SHP77 (cell line): Measurements from ENCODE around the gene CCDC112.
A peak's percentile ranks its signal among the peaks of the same experiment; 100 is the strongest.

Experiments
- DNase-seq, 2 experiments: peaks; one replicate each; lab custom pipeline; 2025; lab: John Stamatoyannopoulos, UW

The CCDC112 gene

GRCh38 chr5:115317736-115318135, 21.3 kb upstream of the CCDC112 start:
- no peak for DNase-seq

GRCh38 chr5:115317320-115317719, 20.9 kb upstream of the CCDC112 start:
- DNase-seq, result no peak

GRCh38 chr5:115313632-115314031, 17.2 kb upstream of the CCDC112 start:
- DNase-seq, result no peak

- no peak for DNase-seq
Measured at GRCh38 chr5:115313052-115313451, 16.6 kb upstream of the CCDC112 start.

GRCh38 chr5:115309751-115310370, 13.4 kb upstream of the CCDC112 start:
- peak; percentile 24 to 27 for DNase-seq

- no peak for DNase-seq
Measured at GRCh38 chr5:115308815-115309214, 12.4 kb upstream of the CCDC112 start.

- DNase-seq, result no peak
Measured at GRCh38 chr5:115306011-115306536, 9.6 kb upstream of the CCDC112 start.

- no peak for DNase-seq
Measured at GRCh38 chr5:115304496-115304895, 8.0 kb upstream of the CCDC112 start.

- no peak for DNase-seq
Measured at GRCh38 chr5:115298811-115299210, 2.4 kb upstream of the CCDC112 start.

- no peak for DNase-seq
Measured at GRCh38 chr5:115297031-115297430, 577 bp upstream of the CCDC112 start.

- peak in 1 of 2 experiments; percentile 13 for DNase-seq
Measured at GRCh38 chr5:115295777-115296123, 704 bp downstream of the CCDC112 start.

- no peak for DNase-seq
Measured at GRCh38 chr5:115291397-115291796, 5.1 kb downstream of the CCDC112 start.

- no peak for DNase-seq
Measured at GRCh38 chr5:115289104-115289503, 7.3 kb downstream of the CCDC112 start.

- DNase-seq, result no peak
Measured at GRCh38 chr5:115284021-115284420, 12.4 kb downstream of the CCDC112 start.

GRCh38 chr5:115282131-115282530, 14.3 kb downstream of the CCDC112 start:
- DNase-seq, result no peak

- DNase-seq, result no peak
Measured at GRCh38 chr5:115274584-115274983, 21.9 kb downstream of the CCDC112 start.

GRCh38 chr5:115272297-115272958, 24.0 kb downstream of the CCDC112 start:
- DNase-seq, result no peak

GRCh38 chr5:115271295-115272050, 25.0 kb downstream of the CCDC112 start:
- no peak for DNase-seq

- no peak for DNase-seq
Measured at GRCh38 chr5:115267617-115268016, 28.8 kb downstream of the CCDC112 start.

GRCh38 chr5:115265220-115265619, 31.2 kb downstream of the CCDC112 start:
- no peak for DNase-seq

- DNase-seq, result no peak
Measured at GRCh38 chr5:115264786-115265185, 31.7 kb downstream of the CCDC112 start.

- no peak for DNase-seq
Measured at GRCh38 chr5:115263078-115263380, 33.4 kb downstream of the CCDC112 start.
